Muscle of leg (tissue), 11 donors: ENCODE results near the gene FYB1. TPM values are rescaled to one million over a fixed set of nuclear protein-coding genes. Genes with fewer than 3 reads are reported as not detected.
"Not testable (repeated sequence)": the region's sequence is repeated elsewhere in the genome, so short reads cannot be mapped to it uniquely, and the experiment has no call there.

Experiments used
- DNase-seq: peaks from one replicate; pipeline ENCODE4 v3.0.0; 2013
- H3K27ac ChIP-seq: one replicate; pipeline ENCODE4 v1.5.1; 2013; ENCODE audit warnings: mild to moderate bottlenecking, low read length, control low read depth
- H3K27me3 ChIP-seq: one replicate; pipeline ENCODE4 v1.6.1; 2013; ENCODE audit warnings: low read length; ENCODE audit not compliant: control insufficient read depth, insufficient read depth
- H3K36me3 ChIP-seq: one replicate; pipeline ENCODE4 v1.6.1; 2013; ENCODE audit warnings: low read length; ENCODE audit not compliant: control insufficient read depth, insufficient read depth
- H3K4me1 ChIP-seq: one replicate; pipeline ENCODE4 v1.6.1; 2013; ENCODE audit warnings: low read length; ENCODE audit not compliant: control insufficient read depth, insufficient read depth
- H3K4me3 ChIP-seq: one replicate; pipeline ENCODE4 v1.5.1; 2013; ENCODE audit warnings: low read length, control low read depth
- H3K9me3 ChIP-seq: replicated peaks from 2 replicates; pipeline ENCODE4 v1.6.1; 2013; ENCODE audit warnings: low read depth, low read length; ENCODE audit not compliant: control insufficient read depth
- WGBS: methylation state at CpG from one replicate; pipeline ENCODE4 v1.1.5; 2013; ENCODE audit warnings: missing lambda C conversion rate; ENCODE audit not compliant: insufficient coverage; 5-methylcytosine and 5-hydroxymethylcytosine counted together
- polyA plus RNA-seq, 8 donors: library from polyadenylated mRNA; unstranded; fragments of 120-200 nt; gene quantifications; one replicate each; pipeline versions ENCODE4 v1.2.1 to v1.2.3, GENCODE V29; 2013; ENCODE audit warnings: inconsistent platforms in 1 of 8, low replicate concordance in 1 of 8; ENCODE audit not compliant: insufficient read length in 8 of 8, insufficient read depth in 1 of 8
- total RNA-seq: library from RNA; stranded (reverse); fragments of 120-200 nt; gene quantifications from one replicate; pipeline ENCODE4 v1.2.4, GENCODE V29; 2013

FYB1 gene
- total and polyA plus RNA-seq, 9 donors = 1.4 to 3.0 (median 1.9) TPM

- Histone ChIP-seq H3K4me3 (no peak overlapping the region), H3K27ac (no peak overlapping the region), H3K36me3 (no peaks in the 10 kb centered on the region), H3K4me1 (peaks cover 2% of the 10 kb centered on the region), H3K27me3 (no peaks in the 10 kb centered on the region), H3K9me3 (no peaks in the 10 kb centered on the region)
- DNase-seq = no peak
- WGBS = 89% methylated on average over 9 of the region's 13 CpGs
Measured at GRCh38 chr5:39187831-39188731, 31.3 kb downstream of the FYB1 start.

GRCh38 chr5:39186722-39187539 is 32.4 kb downstream of the FYB1 start:
- 95% methylated on average over 2 of the region's 7 CpGs for WGBS
- no peak for DNase-seq
- Histone ChIP-seq H3K36me3 (no peaks in the 10 kb centered on the region), H3K27ac (no peak overlapping the region), H3K4me1 (peaks cover 2% of the 10 kb centered on the region), H3K4me3 (no peak overlapping the region), H3K27me3 (no peaks in the 10 kb centered on the region), H3K9me3 (no peaks in the 10 kb centered on the region)

GRCh38 chr5:39186289-39186688 is 33.1 kb downstream of the FYB1 start:
- no peak for DNase-seq
- Histone ChIP-seq H3K27ac (no peak overlapping the region), H3K9me3 (no peaks in the 10 kb centered on the region), H3K4me3 (no peak overlapping the region), H3K27me3 (no peaks in the 10 kb centered on the region), H3K36me3 (no peaks in the 10 kb centered on the region), H3K4me1 (peaks cover 2% of the 10 kb centered on the region)
- WGBS = no CpG with 5 or more reads among the region's 2 CpGs

DNA sequence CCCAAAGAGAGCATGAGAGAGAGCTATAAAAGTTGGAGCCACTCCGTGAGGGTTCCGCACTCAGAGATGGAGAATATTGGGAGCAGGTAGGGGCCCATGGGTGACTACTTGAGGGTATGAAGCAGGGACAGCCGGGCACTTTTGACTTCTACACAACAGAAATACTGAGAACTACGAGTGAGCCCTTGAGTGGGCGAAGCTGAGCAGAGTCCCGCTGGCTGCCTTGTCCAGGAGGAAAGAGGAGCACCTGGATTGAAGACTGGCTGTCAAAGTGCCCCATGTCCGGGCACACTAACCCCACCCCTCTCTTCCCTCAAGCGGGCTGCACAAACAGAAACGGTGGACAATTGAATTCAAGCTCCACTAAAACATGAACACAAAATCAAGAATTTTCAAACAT is 33.6 kb downstream of the FYB1 start:
- no peak overlapping the region for H3K27ac ChIP-seq
- H3K4me1 ChIP-seq = peaks cover 2% of the 10 kb centered on the region
- H3K27me3 ChIP-seq = no peaks in the 10 kb centered on the region
- H3K4me3 ChIP-seq = no peak overlapping the region
- WGBS = 86% methylated on average over 4 of the region's 9 CpGs
- H3K9me3 ChIP-seq = no peaks in the 10 kb centered on the region
- no peaks in the 10 kb centered on the region for H3K36me3 ChIP-seq
- no peak for DNase-seq

DNA sequence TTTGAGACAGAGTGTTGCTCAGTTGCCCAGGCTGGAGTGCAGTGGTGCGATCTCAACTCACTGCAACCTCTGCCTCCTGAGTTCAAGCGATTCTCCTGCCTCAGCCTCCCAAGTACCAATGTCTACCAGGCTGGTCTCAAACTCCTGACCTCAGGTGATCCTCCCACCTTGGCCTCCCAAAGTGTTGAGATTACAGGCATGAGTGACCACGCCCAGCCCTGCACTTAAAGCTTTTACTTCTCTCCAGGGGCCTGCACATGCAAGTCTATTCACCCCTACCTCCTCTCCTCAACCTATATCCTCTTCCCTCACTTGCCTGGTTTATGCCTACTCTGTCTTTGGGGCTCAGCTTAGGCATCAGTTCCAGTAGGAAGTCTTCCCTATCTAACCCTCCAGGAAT is 39.8 kb downstream of the FYB1 start:
- DNase-seq, H3K36me3 ChIP-seq, H3K4me1 ChIP-seq, H3K27me3 ChIP-seq, H3K4me3 ChIP-seq, H3K27ac ChIP-seq, H3K9me3 ChIP-seq: not testable (repeated sequence)
- WGBS = 52% methylated on average over 2 of the region's 3 CpGs

- WGBS = 71% methylated on average over 1 of the region's 8 CpGs
- no peaks in the 10 kb centered on the region for H3K9me3 ChIP-seq
- no peak overlapping the region for H3K4me3 ChIP-seq
- H3K4me1 ChIP-seq = no peaks in the 10 kb centered on the region
- no peaks in the 10 kb centered on the region for H3K36me3 ChIP-seq
- H3K27me3 ChIP-seq = no peaks in the 10 kb centered on the region
- DNase-seq = no peak
- H3K27ac ChIP-seq = no peak overlapping the region
Measured at GRCh38 chr5:39178861-39179260, 40.5 kb downstream of the FYB1 start.

- H3K27ac ChIP-seq = no peak overlapping the region
- H3K4me3 ChIP-seq = no peak overlapping the region
- no peak for DNase-seq
- no peaks in the 10 kb centered on the region for H3K9me3 ChIP-seq
- no peaks in the 10 kb centered on the region for H3K27me3 ChIP-seq
- H3K4me1 ChIP-seq = no peaks in the 10 kb centered on the region
- H3K36me3 ChIP-seq = no peaks in the 10 kb centered on the region
- WGBS = no CpG with 5 or more reads among the region's 3 CpGs
Measured at GRCh38 chr5:39178171-39178570, 41.2 kb downstream of the FYB1 start.

- Histone ChIP-seq H3K27ac (no peak overlapping the region), H3K27me3 (no peaks in the 10 kb centered on the region), H3K36me3 (no peaks in the 10 kb centered on the region), H3K4me3 (no peak overlapping the region), H3K9me3 (peaks cover 3% of the 10 kb centered on the region), H3K4me1 (no peaks in the 10 kb centered on the region)
- WGBS = 100% methylated on average over 1 of the region's 3 CpGs
- peak; percentile 53 for DNase-seq
Measured at GRCh38 chr5:39177631-39177964, 41.8 kb downstream of the FYB1 start.

- 100% methylated on average over 1 of the region's 3 CpGs for WGBS
- Histone ChIP-seq H3K36me3 (no peaks in the 10 kb centered on the region), H3K4me1 (no peaks in the 10 kb centered on the region), H3K27me3 (no peaks in the 10 kb centered on the region), H3K27ac (no peak overlapping the region), H3K4me3 (no peak overlapping the region), H3K9me3 (peaks cover 4% of the 10 kb centered on the region)
- DNase-seq = no peak
Measured at GRCh38 chr5:39176759-39177630, 42.4 kb downstream of the FYB1 start.
